HG02763 (cell line): Measurements from ENCODE around the gene TYW1.
"Not testable (repeated sequence)": the region's sequence is repeated elsewhere in the genome, so short reads cannot be mapped to it uniquely, and the experiment has no call there.

Experiments used
- ATAC-seq: cut with Tn5 transposase; IDR thresholded peaks from one replicate; pipeline ENCODE4 v1.9.1; 2021; ENCODE audit warnings: mild to moderate bottlenecking, moderate library complexity; ENCODE audit not compliant: unreplicated experiment

TYW1 gene

DNA sequence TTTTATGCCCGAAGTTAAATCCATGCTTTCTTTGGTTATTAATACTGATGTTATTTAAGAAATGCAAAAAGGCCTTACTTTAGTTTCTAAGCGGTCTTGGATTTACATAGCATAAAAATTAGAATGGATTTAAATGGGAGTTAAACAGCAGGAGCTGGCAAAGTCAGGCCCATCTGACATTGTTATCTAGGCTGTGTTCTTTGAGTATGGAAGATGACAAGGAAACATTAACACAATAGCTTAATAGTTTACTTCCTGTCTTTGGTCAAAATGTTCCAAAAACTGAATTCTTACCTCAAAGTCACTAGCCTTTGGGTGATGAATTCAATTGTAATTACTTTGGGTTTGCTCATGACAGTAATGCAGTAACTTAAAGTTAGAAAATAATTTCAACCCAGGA, 123.9 kb downstream of the TYW1 start:
- not testable (repeated sequence) for ATAC-seq

DNA sequence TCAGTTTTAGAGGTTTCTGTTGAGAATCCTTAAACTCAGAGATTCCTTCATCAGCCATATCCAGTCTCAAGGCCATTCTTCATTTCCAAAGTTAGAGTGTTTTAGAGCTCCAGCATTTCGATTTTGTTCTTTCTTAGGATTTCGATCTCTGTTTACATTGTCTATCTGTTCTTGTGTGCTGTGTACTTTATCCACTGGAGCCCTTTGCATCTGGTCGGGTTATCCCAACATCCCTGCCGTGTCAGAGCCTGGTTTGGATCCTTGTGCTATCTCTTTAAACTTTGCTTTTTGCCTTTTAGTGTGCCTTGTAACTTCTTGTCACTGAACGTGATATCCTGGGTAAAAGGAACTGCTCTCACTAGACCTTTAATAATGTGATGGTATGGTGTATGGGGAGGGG, 131.6 kb downstream of the TYW1 start:
- ATAC-seq: not testable (repeated sequence)

DNA sequence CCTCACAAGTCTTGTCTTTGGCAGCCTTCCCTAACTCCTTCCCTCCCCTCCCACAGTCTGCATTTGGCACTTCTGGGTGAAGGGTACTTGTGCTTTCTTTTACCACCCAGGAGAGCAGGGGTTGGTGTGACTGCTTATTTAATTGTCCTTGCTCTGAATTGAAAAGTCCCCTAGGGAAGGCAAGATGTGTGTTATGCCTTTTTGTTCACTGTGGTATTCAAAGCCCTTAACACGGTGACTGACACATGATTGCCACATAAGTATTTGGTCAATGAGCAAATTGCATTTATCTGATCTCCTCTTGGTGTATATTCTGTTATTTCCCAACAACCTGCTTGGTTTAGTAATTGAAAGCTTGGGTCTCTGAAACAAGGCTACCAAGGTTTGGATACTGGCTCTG, 134.1 kb downstream of the TYW1 start:
- not testable (repeated sequence) for ATAC-seq

DNA sequence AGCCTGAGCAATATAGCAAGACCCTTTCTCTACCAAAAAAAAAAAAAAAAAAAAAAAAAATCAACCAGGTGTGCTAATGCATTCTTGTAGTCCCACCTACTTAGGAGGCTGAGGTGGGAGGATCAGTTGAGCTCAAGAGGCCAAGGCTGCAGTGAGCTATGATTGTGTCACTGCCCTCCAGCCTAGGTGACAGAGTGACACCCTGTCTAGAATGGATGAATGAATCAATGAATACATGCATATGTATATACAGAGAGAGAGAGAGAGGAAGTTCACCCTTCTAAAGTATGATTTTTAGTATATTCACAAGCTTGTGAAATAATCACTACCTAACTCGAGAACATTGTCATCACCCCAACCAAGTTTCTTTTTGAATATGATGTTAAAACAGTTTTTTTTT, 138.3 kb downstream of the TYW1 start:
- ATAC-seq: not testable (repeated sequence)

DNA sequence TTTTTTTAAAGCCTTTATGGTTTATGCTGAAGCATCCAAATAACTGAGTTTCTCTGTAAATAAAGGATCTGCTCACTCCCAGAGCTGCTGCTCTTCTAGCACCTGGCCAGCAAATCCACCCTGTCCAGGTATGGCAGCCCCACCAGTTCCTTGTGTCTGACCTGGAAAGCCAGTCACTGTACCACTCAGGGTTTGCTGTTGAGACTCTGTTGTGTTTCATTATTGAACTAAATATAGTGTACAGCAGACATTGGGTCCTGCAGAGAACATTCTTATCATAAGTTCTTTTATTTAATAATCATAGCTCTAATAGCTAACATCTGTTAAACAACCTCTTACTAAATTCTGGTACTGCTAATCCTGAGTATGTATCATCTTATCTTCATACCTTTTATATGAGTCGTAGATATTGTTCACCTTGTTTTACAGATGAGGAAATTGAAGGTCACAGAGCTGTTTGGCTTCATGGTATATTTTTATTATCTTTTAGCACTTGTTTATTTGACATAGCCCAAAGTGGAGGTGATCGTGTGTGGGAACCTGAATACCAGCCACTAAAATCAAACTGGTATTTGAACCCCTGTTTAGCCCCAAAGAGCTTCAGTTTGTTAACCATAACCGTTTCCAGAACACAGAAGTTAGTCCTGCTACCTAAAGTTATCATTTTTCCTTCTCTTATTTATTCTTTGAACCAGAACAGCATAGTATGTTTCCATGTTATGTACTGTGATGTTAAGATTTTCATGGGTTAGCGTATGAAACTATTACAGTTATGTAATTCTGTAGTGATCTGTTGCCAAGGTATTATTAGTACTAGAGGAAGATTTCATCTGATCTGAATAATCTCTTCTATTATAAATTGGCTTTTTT, 139.2 kb downstream of the TYW1 start:
- ATAC-seq: not testable (repeated sequence)

GRCh38 chr7:67137489-67137888, 140.9 kb downstream of the TYW1 start:
- not testable (repeated sequence) for ATAC-seq

GRCh38 chr7:67139876-67140275, 143.2 kb downstream of the TYW1 start:
- not testable (repeated sequence) for ATAC-seq

GRCh38 chr7:67141001-67141400, 144.4 kb downstream of the TYW1 start:
- not testable (repeated sequence) for ATAC-seq

- ATAC-seq: not testable (repeated sequence)
Observed at GRCh38 chr7:67143091-67143786, 146.6 kb downstream of the TYW1 start.

DNA sequence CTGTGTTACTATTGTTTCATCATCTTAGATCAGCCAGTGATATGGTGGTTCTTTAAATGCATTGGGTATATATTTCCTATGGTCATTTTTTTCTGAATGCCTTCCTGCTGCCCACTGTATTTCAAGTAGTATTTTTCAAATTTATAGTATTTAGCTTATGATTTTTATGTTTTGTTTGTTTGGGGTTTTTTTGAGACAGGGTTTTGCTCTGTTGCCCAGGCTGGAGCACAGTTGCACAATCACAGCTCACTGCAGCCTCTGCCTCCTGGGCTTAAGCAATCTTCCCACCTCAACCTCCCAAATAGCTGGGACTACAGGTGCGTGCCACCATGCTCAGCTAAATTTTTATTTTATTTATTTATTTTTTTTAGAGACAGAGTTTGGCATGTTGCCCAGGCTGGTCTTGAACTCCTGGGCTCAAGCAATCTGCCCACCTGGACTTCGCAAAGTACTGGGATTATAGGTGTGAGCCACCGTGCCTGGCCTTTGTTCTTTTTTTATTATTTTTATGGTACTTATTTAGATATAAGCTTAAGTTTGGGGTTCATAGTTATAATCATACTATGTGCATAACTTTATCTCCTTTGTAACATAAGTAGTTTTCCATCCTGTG, 149.1 kb downstream of the TYW1 start:
- ATAC-seq: not testable (repeated sequence)

GRCh38 chr7:67149131-67149530, 152.5 kb downstream of the TYW1 start:
- ATAC-seq: not testable (repeated sequence)

DNA sequence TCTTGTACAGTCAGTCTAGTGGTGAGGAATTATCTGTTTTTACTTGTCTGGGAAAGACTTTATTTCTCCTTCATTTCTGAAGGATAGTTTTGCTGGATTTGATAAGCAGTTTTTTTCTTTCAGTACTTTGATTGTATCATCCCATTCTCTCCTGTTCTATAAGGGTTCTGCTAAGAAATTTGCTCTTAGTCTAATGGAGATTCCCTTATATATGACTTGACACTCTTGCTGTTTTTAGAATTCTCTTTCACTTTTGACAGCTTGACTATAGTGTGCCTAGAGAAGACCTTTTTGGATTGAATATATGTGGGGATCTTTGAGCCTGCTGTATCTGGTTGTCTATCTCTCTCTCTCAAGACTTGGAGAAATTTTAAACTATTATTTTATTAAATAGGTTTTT, 157.7 kb downstream of the TYW1 start:
- ATAC-seq: not testable (repeated sequence)

- ATAC-seq: not testable (repeated sequence)
Observed at GRCh38 chr7:67156064-67156463, 159.4 kb downstream of the TYW1 start.

GRCh38 chr7:67163285-67163684, 166.7 kb downstream of the TYW1 start:
- ATAC-seq: not testable (repeated sequence)

GRCh38 chr7:67171151-67171550, 174.5 kb downstream of the TYW1 start:
- ATAC-seq: peak; percentile 86

DNA sequence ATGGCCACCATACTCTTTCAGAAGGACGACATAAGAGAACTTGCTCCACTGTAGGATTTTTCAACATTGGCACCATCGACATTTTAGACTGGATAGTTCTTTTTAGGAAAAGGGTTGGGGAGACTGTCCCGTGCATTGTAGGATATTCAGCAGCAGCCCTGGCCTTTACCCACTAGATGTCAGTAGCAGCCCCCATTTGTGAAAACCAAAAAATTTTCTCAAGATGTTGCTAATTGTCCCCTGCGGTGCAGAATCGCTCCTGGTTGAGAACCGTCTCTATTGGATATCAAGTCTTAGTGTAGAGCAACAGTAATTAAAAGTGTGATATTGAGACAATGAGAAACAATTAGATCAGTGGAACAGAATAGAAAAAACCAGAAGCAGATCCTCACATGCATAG, 180.1 kb downstream of the TYW1 start:
- ATAC-seq: not testable (repeated sequence)

- ATAC-seq: not testable (repeated sequence)
Observed at GRCh38 chr7:67178915-67179688, 182.5 kb downstream of the TYW1 start.

- ATAC-seq: not testable (repeated sequence)
Observed at GRCh38 chr7:67182956-67183750, 186.5 kb downstream of the TYW1 start.

DNA sequence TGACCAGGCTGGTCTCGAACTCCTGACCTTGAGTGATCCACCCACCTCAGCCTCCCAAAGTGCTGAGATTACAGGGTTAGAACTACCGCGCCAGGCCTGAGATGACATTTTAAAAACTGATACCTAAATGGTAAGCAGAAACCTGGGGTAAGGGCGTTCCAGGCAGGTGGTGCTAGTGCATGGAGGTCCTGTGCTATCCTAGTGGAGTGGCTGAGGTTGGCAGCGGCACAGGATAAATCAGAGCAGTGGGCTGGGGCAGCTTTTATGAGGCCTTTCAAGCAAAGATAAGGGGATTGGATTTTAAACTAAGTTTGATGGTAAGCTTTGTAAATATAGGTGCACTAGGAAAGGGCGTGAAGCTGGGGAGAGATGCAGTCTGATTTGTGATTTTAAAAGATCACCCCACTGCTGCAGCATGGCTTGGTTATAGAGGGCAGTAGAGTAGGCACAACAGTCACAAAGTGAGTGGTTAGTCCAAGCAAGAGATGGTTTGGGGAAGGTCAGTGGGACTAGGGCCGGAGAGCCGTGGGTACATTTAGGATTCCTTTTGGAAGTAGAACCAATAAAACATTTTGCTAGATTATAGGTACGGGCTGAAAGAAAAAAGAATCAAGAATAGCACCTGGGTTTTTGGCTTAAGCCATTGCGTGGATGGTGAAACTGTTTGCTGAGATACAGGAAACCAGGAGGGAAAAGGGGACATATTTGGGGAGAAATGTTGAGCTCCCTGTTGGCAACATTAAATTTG, 188.5 kb downstream of the TYW1 start:
- peak; percentile 33 for ATAC-seq
